ENCODE measurements around the gene SNAI3. TPM values are rescaled to one million over a fixed set of nuclear protein-coding genes. Genes with fewer than 3 reads are reported as not detected.

SNAI3 gene
- total RNA-seq, 1 experiment from 2014 or later = not detected

- POLR2A ChIA-PET = no interaction called here
- H3K27ac ChIP-seq (ENCODE audit: low read length) = no peak within 1 kb of the TSS
- DNase-seq (ENCODE audit: low read depth, low spot score) (no peak), ATAC-seq (no peak)
- H3K9me3 ChIP-seq (ENCODE audit: control insufficient read depth, insufficient read depth, low read depth, low read length) = no peaks in the 10 kb centered on the region
- no peaks in the 10 kb centered on the region for H3K36me3 ChIP-seq (ENCODE audit: control insufficient read depth, insufficient read depth, low read length)
- H3K4me3 ChIP-seq (ENCODE audit: low read depth in 2 of 2, low read length in 2 of 2) = no peak within 1 kb of the TSS
- in situ Hi-C loops (cut with HindIII; ENCODE audit: low pct_unique_long_range_greater_than_20kb, low sequenced_read_pairs) (no loop called here), intact Hi-C loops (cut with micrococcal nuclease; ENCODE audit: unreplicated experiment) (no loop called here)
- TF ChIP-seq, protein P1, sequence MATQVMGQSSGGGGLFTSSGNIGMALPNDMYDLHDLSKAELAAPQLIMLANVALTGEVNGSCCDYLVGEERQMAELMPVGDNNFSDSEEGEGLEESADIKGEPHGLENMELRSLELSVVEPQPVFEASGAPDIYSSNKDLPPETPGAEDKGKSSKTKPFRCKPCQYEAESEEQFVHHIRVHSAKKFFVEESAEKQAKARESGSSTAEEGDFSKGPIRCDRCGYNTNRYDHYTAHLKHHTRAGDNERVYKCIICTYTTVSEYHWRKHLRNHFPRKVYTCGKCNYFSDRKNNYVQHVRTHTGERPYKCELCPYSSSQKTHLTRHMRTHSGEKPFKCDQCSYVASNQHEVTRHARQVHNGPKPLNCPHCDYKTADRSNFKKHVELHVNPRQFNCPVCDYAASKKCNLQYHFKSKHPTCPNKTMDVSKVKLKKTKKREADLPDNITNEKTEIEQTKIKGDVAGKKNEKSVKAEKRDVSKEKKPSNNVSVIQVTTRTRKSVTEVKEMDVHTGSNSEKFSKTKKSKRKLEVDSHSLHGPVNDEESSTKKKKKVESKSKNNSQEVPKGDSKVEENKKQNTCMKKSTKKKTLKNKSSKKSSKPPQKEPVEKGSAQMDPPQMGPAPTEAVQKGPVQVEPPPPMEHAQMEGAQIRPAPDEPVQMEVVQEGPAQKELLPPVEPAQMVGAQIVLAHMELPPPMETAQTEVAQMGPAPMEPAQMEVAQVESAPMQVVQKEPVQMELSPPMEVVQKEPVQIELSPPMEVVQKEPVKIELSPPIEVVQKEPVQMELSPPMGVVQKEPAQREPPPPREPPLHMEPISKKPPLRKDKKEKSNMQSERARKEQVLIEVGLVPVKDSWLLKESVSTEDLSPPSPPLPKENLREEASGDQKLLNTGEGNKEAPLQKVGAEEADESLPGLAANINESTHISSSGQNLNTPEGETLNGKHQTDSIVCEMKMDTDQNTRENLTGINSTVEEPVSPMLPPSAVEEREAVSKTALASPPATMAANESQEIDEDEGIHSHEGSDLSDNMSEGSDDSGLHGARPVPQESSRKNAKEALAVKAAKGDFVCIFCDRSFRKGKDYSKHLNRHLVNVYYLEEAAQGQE (IDR thresholded peaks at IDR 0.05; ENCODE audit: insufficient read depth in 1 of 2, low read depth in 2 of 2, low read length in 1 of 2) = no peak
- TF ChIP-seq CTCF (IDR thresholded peaks at IDR 0.05) (no peak), POLR2AphosphoS5 (IDR thresholded peaks at IDR 0.05; ENCODE audit: low read depth, low read length) (no peak), TCF7L2 (IDR thresholded peaks at IDR 0.05; ENCODE audit: low read depth, low read length) (no peak), SIN3A (IDR thresholded peaks at IDR 0.05; ENCODE audit: borderline replicate concordance, insufficient read depth, low read depth, low read length) (no peak)
- no TSS peak for BruUV-seq (replicated peaks)
- no peaks in the 10 kb centered on the region for H3K27me3 ChIP-seq (ENCODE audit: control insufficient read depth, insufficient read depth, low read length)
- H3K4me1 ChIP-seq (ENCODE audit: control insufficient read depth, insufficient read depth, low read length) = no peaks in the 10 kb centered on the region
- CTCF ChIA-PET = interaction anchor here (0.6 kb wide), 1 partner anchor 50 kb away, joined by 4 read pairs; no protein-coding TSS in a partner anchor
Observed at GRCh38 chr16:88638323-88639230, 47.7 kb downstream of the SNAI3 start, which contains the start of gene IL17C. IL17C (plus strand) TSS chr16:88638572; CDS start chr16:88638642, 70 bp downstream.

- in situ Hi-C loops (cut with HindIII; ENCODE audit: low pct_unique_long_range_greater_than_20kb, low sequenced_read_pairs) (no loop called here), intact Hi-C loops (cut with micrococcal nuclease; ENCODE audit: unreplicated experiment) (no loop called here)
- ChIA-PET POLR2A (no interaction called here), CTCF (no interaction called here)
- TF ChIP-seq CTCF (IDR thresholded peaks at IDR 0.05) = no peak
- TF ChIP-seq TCF7L2 (IDR thresholded peaks at IDR 0.05; ENCODE audit: low read depth, low read length) = no peak
- no peak for TF ChIP-seq POLR2AphosphoS5 (IDR thresholded peaks at IDR 0.05; ENCODE audit: low read depth, low read length)
- TF ChIP-seq, protein P1 (IDR thresholded peaks at IDR 0.05; ENCODE audit: insufficient read depth in 1 of 2, low read depth in 2 of 2, low read length in 1 of 2) = no peak
- no peak for TF ChIP-seq SIN3A (IDR thresholded peaks at IDR 0.05; ENCODE audit: borderline replicate concordance, insufficient read depth, low read depth, low read length)
- H3K4me3 ChIP-seq (ENCODE audit: low read depth in 2 of 2, low read length in 2 of 2) = no peak overlapping the region
- H3K4me1 ChIP-seq (ENCODE audit: control insufficient read depth, insufficient read depth, low read length) = no peaks in the 10 kb centered on the region
- no peaks in the 10 kb centered on the region for H3K9me3 ChIP-seq (ENCODE audit: control insufficient read depth, insufficient read depth, low read depth, low read length)
- ATAC-seq (no peak), DNase-seq (ENCODE audit: low read depth, low spot score) (no peak)
- no peaks in the 10 kb centered on the region for H3K36me3 ChIP-seq (ENCODE audit: control insufficient read depth, insufficient read depth, low read length)
- H3K27ac ChIP-seq (ENCODE audit: low read length) = no peak overlapping the region
- H3K27me3 ChIP-seq (ENCODE audit: control insufficient read depth, insufficient read depth, low read length) = no peaks in the 10 kb centered on the region
- no TSS peak for BruUV-seq (replicated peaks)
Observed at GRCh38 chr16:88636488-88637265, 49.6 kb downstream of the SNAI3 start.
